H9 (cell line): ENCODE data around the gene TEAD2. TPM values are rescaled to one million over a fixed set of nuclear protein-coding genes. Genes with fewer than 3 reads are reported as not detected.

ENCODE experiments used
- DNase-seq: peaks from one replicate; pipeline ENCODE4 v3.0.0-alpha.2; 2017
- H2AFZ ChIP-seq: one replicate; pipeline ENCODE4 v1.6.1; 2013; ENCODE audit warnings: mild to moderate bottlenecking, low read length, control low read depth, moderate library complexity
- H2AK5ac ChIP-seq: 2 replicates; pipeline ENCODE4 v1.6.1; 2013; ENCODE audit warnings: low read length, control low read depth, mixed read lengths; ENCODE audit not compliant: insufficient read length
- H2BK120ac ChIP-seq: one replicate; pipeline ENCODE4 v1.6.1; 2013; ENCODE audit warnings: low read depth, mild to moderate bottlenecking, low read length, control low read depth, inconsistent platforms; ENCODE audit not compliant: poor library complexity, severe bottlenecking
- H2BK12ac ChIP-seq: 2 replicates; pipeline ENCODE4 v1.6.1; 2013; ENCODE audit warnings: low read length, control low read depth, mixed read lengths, low read depth; ENCODE audit not compliant: insufficient read length
- H2BK15ac ChIP-seq: 2 replicates; pipeline ENCODE4 v1.6.1; 2013; ENCODE audit warnings: low read depth, low read length, control low read depth
- H2BK20ac ChIP-seq: one replicate; pipeline ENCODE4 v1.6.1; 2013; ENCODE audit warnings: low read depth, mild to moderate bottlenecking, low read length, control low read depth, inconsistent platforms; ENCODE audit not compliant: poor library complexity, severe bottlenecking
- H2BK5ac ChIP-seq: 2 replicates; pipeline ENCODE4 v1.6.1; 2013; ENCODE audit warnings: low read length, control low read depth, mixed read lengths; ENCODE audit not compliant: insufficient read length
- H3K14ac ChIP-seq: 2 replicates; pipeline ENCODE4 v1.6.1; 2013; ENCODE audit warnings: low read length, control low read depth; ENCODE audit not compliant: insufficient read depth
- H3K18ac ChIP-seq: 2 replicates; pipeline ENCODE4 v1.6.1; 2013; ENCODE audit warnings: low read depth, mild to moderate bottlenecking, mixed read lengths, low read length, control low read depth; ENCODE audit not compliant: insufficient read length
- H3K23ac ChIP-seq: 2 replicates; pipeline ENCODE4 v1.6.1; 2013; ENCODE audit warnings: low read length, control low read depth, mixed read lengths, low read depth; ENCODE audit not compliant: insufficient read length
- H3K23me2 ChIP-seq: 2 replicates; pipeline ENCODE4 v1.6.1; 2013; ENCODE audit warnings: low read depth, mild to moderate bottlenecking, mixed read lengths, low read length, control low read depth; ENCODE audit not compliant: insufficient read length, poor library complexity, severe bottlenecking
- H3K27ac ChIP-seq: 2 replicates; pipeline ENCODE4 v1.5.1; 2013; ENCODE audit warnings: low read length, control low read depth, mixed read lengths, low read depth; ENCODE audit not compliant: insufficient read length
- H3K27me3 ChIP-seq: 2 replicates; pipeline ENCODE4 v1.6.1; 2013; ENCODE audit warnings: low read length, control low read depth, inconsistent platforms; ENCODE audit not compliant: insufficient read depth
- H3K4ac ChIP-seq: 2 replicates; pipeline ENCODE4 v1.6.1; 2013; ENCODE audit warnings: low read depth, mild to moderate bottlenecking, control low read depth, inconsistent platforms, low read length, moderate library complexity
- H3K4me1 ChIP-seq: 2 replicates; pipeline ENCODE4 v1.6.1; 2013; ENCODE audit warnings: low read length, control low read depth, inconsistent platforms; ENCODE audit not compliant: insufficient read depth
- H3K4me2 ChIP-seq: 2 replicates; pipeline ENCODE4 v1.6.1; 2013; ENCODE audit warnings: low read length, control low read depth, mixed read lengths; ENCODE audit not compliant: insufficient read length, insufficient read depth
- H3K56ac ChIP-seq: 2 replicates; pipeline ENCODE4 v1.6.1; 2013; ENCODE audit warnings: low read depth, mild to moderate bottlenecking, mixed read lengths, low read length, control low read depth; ENCODE audit not compliant: insufficient read length
- H3K79me1 ChIP-seq: 2 replicates; pipeline ENCODE4 v1.6.1; 2013; ENCODE audit warnings: low read depth, mild to moderate bottlenecking, moderate library complexity, low read length, control low read depth, inconsistent platforms; ENCODE audit not compliant: insufficient read depth, poor library complexity, severe bottlenecking
- H3K79me2 ChIP-seq: 2 replicates; pipeline ENCODE4 v1.6.1; 2013; ENCODE audit warnings: low read length, control low read depth, inconsistent platforms; ENCODE audit not compliant: insufficient read depth
- H3K9ac ChIP-seq: 2 replicates; pipeline ENCODE4 v1.6.1; 2013; ENCODE audit warnings: low read length, control low read depth, mixed read lengths; ENCODE audit not compliant: insufficient read length; ENCODE audit errors: extremely low read depth
- H3K9me3 ChIP-seq: one replicate; pipeline ENCODE4 v1.6.1; 2013; ENCODE audit warnings: low read depth, low read length, inconsistent platforms; ENCODE audit not compliant: control insufficient read depth
- H3T11ph ChIP-seq: one replicate; pipeline ENCODE4 v1.6.1; 2013; ENCODE audit warnings: mild to moderate bottlenecking, low read length, control low read depth, inconsistent platforms
- H4K20me1 ChIP-seq: one replicate; pipeline ENCODE4 v1.6.1; 2013; ENCODE audit not compliant: control insufficient read depth, insufficient read length, insufficient read depth
- H4K5ac ChIP-seq: 2 replicates; pipeline ENCODE4 v1.6.1; 2013; ENCODE audit warnings: low read depth, mild to moderate bottlenecking, mixed read lengths, low read length, control low read depth; ENCODE audit not compliant: insufficient read length
- H4K8ac ChIP-seq: replicated peaks from 2 replicates; pipeline ENCODE4 v1.6.1; 2013; ENCODE audit warnings: low read length, control low read depth, mixed read lengths, low read depth; ENCODE audit not compliant: insufficient read length
- H4K91ac ChIP-seq: 2 replicates; pipeline ENCODE4 v1.6.1; 2013; ENCODE audit warnings: low read depth, mild to moderate bottlenecking, moderate library complexity, mixed read lengths, low read length, control low read depth; ENCODE audit not compliant: insufficient read length
- H3K27ac Mint-ChIP-seq, 3 experiments: 2 replicates in 2 of 3; 3 replicates in 1 of 3; pipeline ENCODE4 v1.8.0; 2020 to 2021; ENCODE audit warnings: mixed read lengths in 3 of 3, mild to moderate bottlenecking in 1 of 3, moderate library complexity in 1 of 3
- H3K27me3 Mint-ChIP-seq: 2 replicates; pipeline ENCODE4 v1.8.0; 2021; ENCODE audit warnings: low read depth, mild to moderate bottlenecking, moderate library complexity, mixed read lengths
- H3K36me3 Mint-ChIP-seq, 3 experiments: 2 replicates in 2 of 3; 3 replicates in 1 of 3; pipeline ENCODE4 v1.8.0; 2020 to 2021; ENCODE audit warnings: low read depth in 3 of 3, mixed read lengths in 3 of 3; ENCODE audit not compliant: insufficient read depth in 1 of 3
- H3K4me1 Mint-ChIP-seq, 2 experiments: 2 replicates each; pipeline ENCODE4 v1.8.0; 2020; ENCODE audit warnings: mixed read lengths in 2 of 2
- H3K4me3 Mint-ChIP-seq, 2 experiments: 2 replicates in 1 of 2; 3 replicates in 1 of 2; pipeline ENCODE4 v1.8.0; 2020 to 2021; ENCODE audit warnings: mild to moderate bottlenecking in 2 of 2, mixed read lengths in 2 of 2, moderate library complexity in 1 of 2
- H3K9me3 Mint-ChIP-seq, 2 experiments: 2 replicates in 1 of 2; 3 replicates in 1 of 2; pipeline ENCODE4 v1.8.0; 2020; ENCODE audit warnings: mild to moderate bottlenecking in 2 of 2, mixed read lengths in 2 of 2, moderate library complexity in 1 of 2
- CTCF ChIP-seq: fragments of 200-600 bp; sonication (generic); conservative IDR thresholded peaks from 3 replicates; pipeline ENCODE4 v1.8.0; 2021; ENCODE audit warnings: antibody characterized with exemption, mild to moderate bottlenecking
- WGBS: extraction: QIAGEN DNeasy Blood & Tissue Kit; methylation state at CpG from one replicate; pipeline ENCODE4 v1.1.7; 2013; ENCODE audit warnings: missing lambda C conversion rate, low lambda C conversion rate, mixed read lengths; ENCODE audit not compliant: insufficient read length; ENCODE audit errors: extremely low coverage; 5-methylcytosine and 5-hydroxymethylcytosine counted together
- total RNA-seq: library from RNA; stranded (reverse); gene quantifications from 2 replicates; pipeline ENCODE4 v1.2.1, GENCODE V29; 2021

Gene TEAD2
- total RNA-seq, 1 experiment from 2014 or later: 126 TPM

- H3K4me3 Mint-ChIP-seq: no peak overlapping the region
- H3K27ac Mint-ChIP-seq: 0 out of 7 replicates have a peak overlapping the region, but pooled peaks of 1 of the 3 experiments have one; percentile 5
Measured at GRCh38 chr19:49343123-49343522, 19.1 kb downstream of the TEAD2 start.

More at GRCh38 chr19:49343123-49343522, 19.1 kb downstream of the TEAD2 start:
- H2BK15ac ChIP-seq: no peak overlapping the region
- TF ChIP-seq CTCF: no peak
- no peak overlapping the region for H3K4me2 ChIP-seq
- no peak overlapping the region for H2BK120ac ChIP-seq
- peaks cover 14 to 19% of the 10 kb centered on the region in 2 experiments for H3K4me1 Mint-ChIP-seq
- no peak overlapping the region for H3K27ac ChIP-seq
- no peak overlapping the region for H2BK20ac ChIP-seq
- H2AK5ac ChIP-seq: no peak overlapping the region
- no peak overlapping the region for H4K91ac ChIP-seq
- no peak for DNase-seq
- H3K9ac ChIP-seq: no peak overlapping the region
- no peaks in the 10 kb centered on the region for H3K79me1 ChIP-seq
- no peak overlapping the region for H3K18ac ChIP-seq
- no CpG with 5 or more reads among the region's 7 CpGs for WGBS
- no peak overlapping the region for H2AFZ ChIP-seq
- H3K4me1 ChIP-seq: no peaks in the 10 kb centered on the region
- peaks cover 0 to 3% of the 10 kb centered on the region in 2 experiments; a peak in 2 of 5 replicates for H3K9me3 Mint-ChIP-seq
- H3K56ac ChIP-seq: no peak overlapping the region
- H4K8ac ChIP-seq: no peak overlapping the region
- H3K27me3 Mint-ChIP-seq: peaks cover 6% of the 10 kb centered on the region
- H3K23me2 ChIP-seq: peaks cover 6% of the 10 kb centered on the region
- H3K79me2 ChIP-seq: no peaks in the 10 kb centered on the region
- H3T11ph ChIP-seq: no peak overlapping the region
- no peaks in the 10 kb centered on the region for H3K27me3 ChIP-seq
- H2BK12ac ChIP-seq: no peak overlapping the region
- no peaks in the 10 kb centered on the region for H4K20me1 ChIP-seq
- no peak overlapping the region for H3K23ac ChIP-seq
- no peak overlapping the region for H3K14ac ChIP-seq
- peaks cover 55 to 82% (median 80%) of the 10 kb centered on the region in 3 experiments for H3K36me3 Mint-ChIP-seq
- H3K9me3 ChIP-seq: no peaks in the 10 kb centered on the region
- no peak overlapping the region for H2BK5ac ChIP-seq
- no peak overlapping the region for H4K5ac ChIP-seq
- H3K4ac ChIP-seq: no peak overlapping the region
